Adrenal gland (tissue), 12 donors: ENCODE results near the gene ENTR1. TPM values are rescaled to one million over a fixed set of nuclear protein-coding genes. Genes with fewer than 3 reads are reported as not detected.

Source experiments
- DNase-seq, 7 donors: peaks; one replicate each; pipeline ENCODE4 v3.0.0-alpha.2; 2019 to 2020
- H3K27ac ChIP-seq, 5 donors: fragments of 200-600 bp; sonication (generic) in 4 of 5; 1 replicate in 3 of 5; 2 replicates in 2 of 5; pipeline versions ENCODE4 v1.5.1 to v1.8.0; 2016 to 2020; ENCODE audit warnings: mild to moderate bottlenecking in 1 of 5
- H3K27me3 ChIP-seq: fragments of 200-600 bp; 2 replicates; pipeline ENCODE4 v1.8.0; 2021
- H3K36me3 ChIP-seq, 2 donors: fragments of 200-600 bp; replicated peaks in 1 of 2; 1 replicate in 1 of 2; 2 replicates in 1 of 2; pipeline versions ENCODE4 v1.5.1 to v1.8.0; 2018 to 2022
- H3K4me1 ChIP-seq, 2 donors: fragments of 200-600 bp; replicated peaks in 1 of 2; 1 replicate in 1 of 2; 2 replicates in 1 of 2; pipeline versions ENCODE4 v1.5.1 to v1.8.0; 2018 to 2021
- H3K4me3 ChIP-seq, 4 donors: fragments of 200-600 bp; sonication (generic) in 3 of 4; one replicate each; pipeline ENCODE4 v1.5.1; 2016 to 2018
- H3K9me3 ChIP-seq, 3 donors: fragments of 200-600 bp; sonication (generic) in 1 of 3; replicated peaks in 1 of 3; 1 replicate in 2 of 3; 2 replicates in 1 of 3; pipeline versions ENCODE4 v1.5.1 to v1.8.0; 2016 to 2021
- POLR2A ChIP-seq, 2 donors: fragments of 450-650 bp; IDR thresholded peaks; one replicate each; pipeline ENCODE4 v1.6.1; 2017; ENCODE audit warnings: antibody characterized with exemption in 2 of 2, mild to moderate bottlenecking in 2 of 2, moderate library complexity in 1 of 2
- WGBS, 4 donors: extraction: QIAGEN DNeasy Blood & Tissue Kit in 2 of 4; methylation state at CpG; one replicate each; pipeline versions ENCODE4 v1.1.5 to v1.1.7; 2013 to 2017; 5-methylcytosine and 5-hydroxymethylcytosine counted together
- intact Hi-C, 2 donors: fragments of 100-400 bp; cut with DNase I; formaldehyde crosslinking; loops; one replicate each; pipeline versions ENCODE4 v1.14.1 to v1.15.0; 2022 to 2023
- polyA plus RNA-seq, 3 donors: library from polyadenylated mRNA; stranded (reverse); fragments of 200-250 nt in 2 of 3; fragments of 350-450 nt in 1 of 3; fragmentation: Illumina TruSeq in 1 of 3; extraction: RNeasy Lipid Tissue Mini Kit (QIAGEN cat#74804) in 1 of 3; gene quantifications; one replicate each; pipeline ENCODE4 v1.2.3, GENCODE V29; 2013 to 2014
- total RNA-seq, 9 donors: library from RNA; depleted of rRNA in 4 of 9; stranded (reverse); fragments of >200 nt in 4 of 9; fragments of 120-200 nt in 1 of 9; fragmentation: NEBNext Ultra II Directional in 1 of 9; extraction: Animal tissue kit (Norgen Biotek cat#: 25700) in 1 of 9; gene quantifications; one replicate each; pipeline versions ENCODE4 v1.1.0 to v1.2.4, GENCODE V29; 2013 to 2023
- TF ChIP-seq, protein P1 (sequence below), 6 experiments: fragments of 450-650 bp in 4 of 6; fragments of 200-600 bp in 2 of 6; sonication (generic) in 1 of 6; IDR thresholded peaks; 1 replicate in 5 of 6; 2 replicates in 1 of 6; pipeline versions ENCODE4 v1.5.1 to v1.8.0; 2016 to 2021; ENCODE audit warnings: antibody characterized with exemption in 6 of 6, mild to moderate bottlenecking in 2 of 6, moderate library complexity in 1 of 6
- donor health status: healthy with polysubstance abuse.
- donor health status: Bipolar disorder and iron deficiency.
- donor health status: DM: yes; HTN: yes; CAD: no.
- donor health status: DM: no; HTN: no; CAD: no.
- donor health status: DM: no; HTN: no; CAD: no.
- donor health status: DM: yes; HTN: yes; CAD: no.

ENTR1 gene
- total and polyA plus RNA-seq, 12 donors = 13.3 to 48.4 (median 34.1) TPM

DNA sequence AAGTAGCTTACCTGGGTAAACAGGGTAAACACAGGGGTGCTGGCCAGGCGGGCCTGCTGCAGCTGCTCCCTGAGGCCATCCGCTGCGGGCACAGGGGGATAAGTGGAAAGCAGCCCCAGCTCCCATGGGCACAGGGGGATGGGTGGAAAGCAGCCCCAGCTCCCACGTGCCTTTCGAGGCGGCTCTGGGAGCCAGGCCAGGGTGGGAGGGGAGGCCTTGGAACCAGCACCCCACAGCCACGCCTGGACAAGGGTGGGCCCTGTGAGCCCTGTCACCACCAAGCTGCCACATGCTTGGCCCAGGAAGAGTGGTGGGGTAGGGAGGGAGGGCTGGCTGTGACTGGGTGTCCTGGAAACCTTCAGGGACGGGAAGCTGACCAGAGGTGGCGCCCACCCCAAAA is 29.1 kb downstream of the ENTR1 start:
- no peak overlapping the region for H3K27ac ChIP-seq
- no peaks in the 10 kb centered on the region for H3K27me3 ChIP-seq
- H3K36me3 ChIP-seq = peaks cover 0 to 49% of the 10 kb centered on the region in 2 donors
- DNase-seq = no peak
- H3K4me1 ChIP-seq = no peaks in the 10 kb centered on the region
- no peak for TF ChIP-seq POLR2A (IDR thresholded peaks at IDR 0.05)
- TF ChIP-seq, protein P1, sequence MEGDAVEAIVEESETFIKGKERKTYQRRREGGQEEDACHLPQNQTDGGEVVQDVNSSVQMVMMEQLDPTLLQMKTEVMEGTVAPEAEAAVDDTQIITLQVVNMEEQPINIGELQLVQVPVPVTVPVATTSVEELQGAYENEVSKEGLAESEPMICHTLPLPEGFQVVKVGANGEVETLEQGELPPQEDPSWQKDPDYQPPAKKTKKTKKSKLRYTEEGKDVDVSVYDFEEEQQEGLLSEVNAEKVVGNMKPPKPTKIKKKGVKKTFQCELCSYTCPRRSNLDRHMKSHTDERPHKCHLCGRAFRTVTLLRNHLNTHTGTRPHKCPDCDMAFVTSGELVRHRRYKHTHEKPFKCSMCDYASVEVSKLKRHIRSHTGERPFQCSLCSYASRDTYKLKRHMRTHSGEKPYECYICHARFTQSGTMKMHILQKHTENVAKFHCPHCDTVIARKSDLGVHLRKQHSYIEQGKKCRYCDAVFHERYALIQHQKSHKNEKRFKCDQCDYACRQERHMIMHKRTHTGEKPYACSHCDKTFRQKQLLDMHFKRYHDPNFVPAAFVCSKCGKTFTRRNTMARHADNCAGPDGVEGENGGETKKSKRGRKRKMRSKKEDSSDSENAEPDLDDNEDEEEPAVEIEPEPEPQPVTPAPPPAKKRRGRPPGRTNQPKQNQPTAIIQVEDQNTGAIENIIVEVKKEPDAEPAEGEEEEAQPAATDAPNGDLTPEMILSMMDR (IDR thresholded peaks at IDR 0.05) = no peak
- WGBS, 4 donors = 81 to 93% (median 85%) methylated on average over 5 to 9 of the region's 9 CpGs
- H3K9me3 ChIP-seq = no peaks in the 10 kb centered on the region
- no peak overlapping the region for H3K4me3 ChIP-seq
- intact Hi-C loops = no loop called here

DNA sequence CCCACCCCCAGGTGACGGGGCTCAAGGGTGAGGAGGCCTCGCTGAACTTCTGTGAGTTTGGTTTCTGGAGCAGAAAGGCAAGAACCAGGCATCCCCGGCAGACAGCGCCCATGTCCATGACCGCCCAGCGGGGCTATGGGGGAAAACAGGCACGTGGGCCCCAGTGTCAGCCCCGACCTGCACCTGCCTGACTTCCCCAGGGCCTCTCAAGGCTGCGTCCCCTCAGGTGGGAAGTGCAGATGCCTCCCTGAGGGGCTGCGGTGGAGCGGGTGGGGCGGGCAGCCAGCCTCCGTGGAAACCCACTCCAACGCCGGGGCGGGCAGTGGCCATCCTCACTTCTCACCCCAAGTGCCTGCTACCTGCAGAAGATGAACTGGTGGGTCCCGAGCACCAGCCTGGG is 30.0 kb downstream of the ENTR1 start:
- intact Hi-C loops = no loop called here
- Histone ChIP-seq H3K36me3 (peaks cover 0 to 49% of the 10 kb centered on the region in 2 donors), H3K27ac (no peak overlapping the region), H3K4me3 (no peak overlapping the region), H3K27me3 (no peaks in the 10 kb centered on the region), H3K4me1 (no peaks in the 10 kb centered on the region), H3K9me3 (no peaks in the 10 kb centered on the region)
- TF ChIP-seq, protein P1 (IDR thresholded peaks at IDR 0.05) = no peak
- no peak for TF ChIP-seq POLR2A (IDR thresholded peaks at IDR 0.05)
- DNase-seq = no peak
- 87 to 96% (median 95%) methylated on average over 15 to 17 of the region's 17 CpGs; no CpG with 5 or more reads in 1 of the 4 donors for WGBS, 4 donors

DNA sequence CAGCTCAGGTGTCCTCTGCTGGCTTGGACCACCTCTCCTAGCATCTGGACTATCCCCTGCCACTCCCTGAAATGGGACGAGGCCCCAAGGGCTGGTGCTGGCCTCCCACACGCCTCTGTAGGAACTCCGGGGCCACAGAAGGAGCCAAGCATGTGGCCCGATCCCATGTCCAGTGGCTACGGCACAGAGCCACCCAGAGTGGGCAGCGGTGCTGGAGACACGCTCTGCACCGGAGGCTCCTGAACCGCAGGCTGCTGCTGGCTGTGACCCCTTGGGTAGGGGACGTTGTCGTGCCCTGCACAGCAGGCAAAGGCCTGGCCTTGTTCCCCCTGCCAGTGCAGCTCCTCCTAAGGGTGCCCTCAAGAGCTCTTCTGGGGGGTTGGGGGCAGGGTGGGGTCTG is 30.5 kb downstream of the ENTR1 start:
- DNase-seq = no peak
- Histone ChIP-seq H3K4me3 (no peak overlapping the region), H3K36me3 (peaks cover 0 to 49% of the 10 kb centered on the region in 2 donors), H3K27ac (no peak overlapping the region), H3K27me3 (no peaks in the 10 kb centered on the region), H3K9me3 (no peaks in the 10 kb centered on the region), H3K4me1 (no peaks in the 10 kb centered on the region)
- WGBS, 4 donors = 88 to 95% (median 88%) methylated on average over 5 to 11 of the region's 11 CpGs; no CpG with 5 or more reads in 1 of the 4 donors
- intact Hi-C loops = no loop called here
- no peak for TF ChIP-seq POLR2A (IDR thresholded peaks at IDR 0.05)
- TF ChIP-seq, protein P1 (IDR thresholded peaks at IDR 0.05) = no peak

DNA sequence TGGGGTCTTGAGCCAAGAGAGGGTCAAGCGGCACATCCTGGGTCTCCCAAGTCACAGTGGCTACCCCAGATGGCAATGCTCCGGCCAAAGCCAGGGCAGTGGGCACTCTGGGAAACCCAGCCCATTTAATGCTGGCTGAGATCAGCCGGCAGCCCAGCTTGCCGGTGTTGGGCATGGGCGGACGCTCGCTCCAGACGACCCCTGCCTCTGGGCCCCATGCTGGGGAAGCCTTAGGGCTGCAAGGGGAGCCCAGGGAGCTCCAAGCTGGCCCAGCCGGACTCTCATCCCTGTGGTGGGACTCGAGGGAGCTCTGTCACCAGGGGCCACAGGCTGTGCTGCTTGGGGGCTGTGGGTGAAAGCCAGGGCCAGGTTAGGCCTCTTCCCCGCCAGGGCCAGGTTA is 31.0 kb downstream of the ENTR1 start:
- no peak overlapping the region for H3K4me3 ChIP-seq
- H3K9me3 ChIP-seq = no peaks in the 10 kb centered on the region
- H3K36me3 ChIP-seq = peaks cover 0 to 47% of the 10 kb centered on the region in 2 donors
- TF ChIP-seq, protein P1 (IDR thresholded peaks at IDR 0.05) = no peak
- no peak for TF ChIP-seq POLR2A (IDR thresholded peaks at IDR 0.05)
- no peaks in the 10 kb centered on the region for H3K27me3 ChIP-seq
- no peak overlapping the region for H3K27ac ChIP-seq
- intact Hi-C loops = no loop called here
- H3K4me1 ChIP-seq = no peaks in the 10 kb centered on the region
- DNase-seq = no peak
- 90 to 97% (median 96%) methylated on average over 2 to 11 of the region's 11 CpGs; no CpG with 5 or more reads in 1 of the 4 donors for WGBS, 4 donors
